Hematopoietic multipotent progenitor cell treated with erythropoietin and hydrocortisone succinate and interleukin-3 and kit ligand, for 6 days (in vitro differentiated cells): ENCODE results near the gene DCX.
"Not testable (repeated sequence)": the region's sequence is repeated elsewhere in the genome, so short reads cannot be mapped to it uniquely, and the experiment has no call there.

Experiments
- DNase-seq: peaks from one replicate; pipeline ENCODE4 v3.0.0-alpha.2; 2015

DCX gene

GRCh38 chrX:111365770-111366325, 46.1 kb downstream of the DCX start:
- no peak for DNase-seq

- no peak for DNase-seq
Observed at GRCh38 chrX:111363741-111364140, 48.3 kb downstream of the DCX start.

DNA sequence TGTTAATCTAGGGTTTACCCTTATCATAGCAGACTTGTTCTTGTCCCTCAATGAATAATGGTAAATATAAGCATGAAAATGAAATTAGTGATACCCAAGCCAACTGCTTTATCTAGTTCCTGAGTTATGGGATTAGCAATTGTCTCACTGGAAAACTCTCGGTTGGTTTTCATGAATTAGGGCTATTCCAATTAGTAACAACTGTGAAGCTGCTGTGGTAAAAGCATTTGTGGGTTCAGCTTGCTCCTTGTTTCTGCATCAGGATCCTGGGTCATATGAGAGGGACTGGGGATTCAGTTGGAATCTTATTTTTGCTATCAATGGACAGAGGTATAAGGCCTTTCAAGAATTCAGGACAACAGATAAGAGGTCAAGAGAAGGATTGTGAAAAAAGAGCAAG, 50.2 kb downstream of the DCX start:
- DNase-seq, result no peak

GRCh38 chrX:111360839-111361238, 51.2 kb downstream of the DCX start:
- DNase-seq, result no peak

- DNase-seq, result no peak
Observed at GRCh38 chrX:111355523-111356115, 56.4 kb downstream of the DCX start.

DNA sequence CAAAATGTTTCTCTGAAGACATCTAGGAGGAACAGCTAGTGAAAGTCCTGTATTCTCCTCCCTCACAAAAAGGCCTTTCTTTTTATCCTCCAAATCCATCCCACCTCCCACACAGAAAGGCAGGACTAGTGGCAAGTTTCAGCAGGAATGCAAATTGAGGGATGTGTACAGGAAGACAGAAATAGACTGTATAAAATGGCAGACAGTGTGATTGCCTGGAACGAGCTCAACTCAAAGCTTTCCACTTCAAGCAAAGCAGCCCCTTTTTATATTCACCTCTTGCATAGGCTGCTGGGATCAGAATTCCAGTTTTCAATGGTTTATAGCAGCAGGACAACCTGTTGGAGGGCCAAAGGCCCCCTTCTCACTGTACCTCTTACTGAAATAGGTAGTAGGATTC, 57.5 kb downstream of the DCX start:
- no peak for DNase-seq

DNA sequence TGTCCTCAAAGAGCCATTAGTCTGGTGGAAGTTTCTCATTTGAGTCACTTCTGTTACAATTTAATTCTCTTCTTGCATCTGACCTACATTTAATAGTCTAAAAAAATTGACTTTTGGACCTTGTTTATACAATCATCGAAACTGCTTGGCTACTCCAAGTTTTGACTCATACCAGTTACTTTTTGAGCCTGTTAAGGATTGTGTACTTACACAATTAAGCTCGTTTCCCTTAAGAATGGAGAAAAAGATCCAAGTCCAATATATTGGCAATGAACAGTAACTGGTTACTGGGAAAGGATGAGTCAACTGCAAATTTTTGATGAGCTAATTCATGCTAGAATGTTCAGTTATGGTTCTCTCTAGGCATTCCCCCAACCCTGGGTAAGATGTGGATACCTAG, 58.2 kb downstream of the DCX start:
- DNase-seq, result no peak

DNA sequence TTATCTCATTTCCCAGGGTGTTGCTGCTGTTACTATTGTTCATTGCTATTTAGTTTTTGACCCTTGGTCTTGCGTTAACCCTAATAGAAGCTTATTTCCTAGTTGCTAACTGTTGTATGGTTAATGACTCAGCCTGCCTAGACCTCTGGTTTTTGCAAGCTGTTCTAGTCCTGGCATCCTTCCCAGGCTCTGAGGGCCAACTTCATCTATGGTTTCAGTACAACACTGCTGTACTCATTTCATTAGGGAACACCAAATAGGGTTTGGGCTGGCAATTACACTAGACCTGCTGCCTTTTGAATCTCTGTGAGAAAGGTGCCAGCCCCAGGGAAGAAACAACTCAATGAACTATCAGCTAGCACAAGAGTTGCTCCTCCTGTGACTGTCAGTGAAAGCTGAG, 59.6 kb downstream of the DCX start:
- peak; percentile 1 for DNase-seq

DNA sequence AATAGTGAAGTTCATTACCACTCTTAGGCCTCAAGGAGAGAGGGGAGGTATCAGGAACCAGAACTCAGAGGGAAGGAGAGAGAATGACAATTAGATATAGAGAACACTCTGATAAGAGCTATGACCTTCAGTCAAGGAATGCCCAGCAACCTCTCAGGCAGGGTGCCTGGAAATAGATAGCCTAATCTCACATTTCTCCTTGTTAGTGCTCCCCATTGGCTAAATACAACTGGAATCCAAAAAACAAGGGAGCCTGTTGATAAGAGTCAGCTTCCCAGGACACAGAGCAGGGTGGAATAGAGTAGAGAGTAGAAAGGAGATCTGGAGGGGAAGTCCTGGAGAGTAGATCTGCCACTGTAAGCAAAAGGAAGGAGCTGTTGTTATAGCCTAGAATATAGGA, 62.1 kb downstream of the DCX start:
- no peak for DNase-seq

GRCh38 chrX:111349101-111349500, 62.9 kb downstream of the DCX start:
- no peak for DNase-seq

GRCh38 chrX:111348429-111348828, 63.6 kb downstream of the DCX start:
- no peak for DNase-seq

DNA sequence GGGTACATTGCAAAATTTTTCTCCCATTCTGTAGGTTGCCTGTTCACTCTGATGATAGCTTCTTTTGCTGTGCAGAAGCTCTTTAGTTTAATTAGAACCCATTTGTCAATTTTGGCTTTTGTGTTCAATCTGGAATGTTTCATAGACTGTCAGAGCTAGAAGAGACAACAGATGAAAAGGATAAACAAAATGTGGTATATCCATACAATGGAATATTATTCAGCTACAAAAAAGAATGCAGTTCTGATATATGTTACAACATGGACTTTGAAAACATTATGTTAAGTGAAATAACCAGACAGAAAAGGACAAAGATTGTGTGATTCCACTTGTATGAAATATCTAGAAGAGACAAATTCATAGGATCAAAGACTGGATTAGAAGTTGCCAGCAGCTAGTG, 65.8 kb downstream of the DCX start:
- not testable (repeated sequence) for DNase-seq

DNA sequence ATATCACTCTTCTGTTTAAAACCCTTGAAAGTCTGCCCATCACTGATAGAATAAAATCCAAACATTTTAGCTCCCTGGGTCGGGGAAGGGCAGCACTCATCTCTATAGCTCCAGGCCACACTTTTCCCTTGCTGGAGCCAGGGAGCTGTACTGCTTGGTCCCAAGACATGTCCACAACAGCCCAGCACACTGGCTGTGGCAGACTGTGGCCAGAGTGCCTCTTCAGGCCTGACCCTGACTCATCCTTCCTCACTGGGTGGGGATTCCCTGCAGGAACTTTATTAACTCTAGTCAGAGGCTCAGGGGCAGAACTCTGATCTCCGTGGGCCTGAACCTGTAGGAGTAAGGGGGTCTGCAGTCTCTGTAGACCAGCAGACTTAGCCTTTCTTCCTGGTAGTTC, 71.9 kb downstream of the DCX start:
- no peak for DNase-seq

DNA sequence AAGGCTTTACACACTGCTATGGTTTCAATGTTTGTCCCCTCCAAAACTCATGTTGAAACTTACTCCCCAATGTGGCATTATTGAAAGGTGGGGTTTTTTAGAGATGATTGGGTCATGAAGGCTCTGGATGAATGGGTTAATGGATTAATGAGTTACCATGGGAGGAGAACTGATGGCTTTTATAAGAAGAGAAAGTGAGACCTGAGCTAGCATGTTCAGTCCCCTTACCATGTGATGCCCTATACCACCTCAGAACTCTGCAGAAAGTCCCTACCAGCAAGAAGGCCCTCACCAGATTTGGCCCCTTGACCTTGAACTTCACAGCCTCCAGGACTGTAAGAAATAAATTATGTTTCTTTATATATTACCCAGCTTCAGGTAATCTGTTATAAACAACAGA, 72.8 kb downstream of the DCX start:
- no peak for DNase-seq

DNA sequence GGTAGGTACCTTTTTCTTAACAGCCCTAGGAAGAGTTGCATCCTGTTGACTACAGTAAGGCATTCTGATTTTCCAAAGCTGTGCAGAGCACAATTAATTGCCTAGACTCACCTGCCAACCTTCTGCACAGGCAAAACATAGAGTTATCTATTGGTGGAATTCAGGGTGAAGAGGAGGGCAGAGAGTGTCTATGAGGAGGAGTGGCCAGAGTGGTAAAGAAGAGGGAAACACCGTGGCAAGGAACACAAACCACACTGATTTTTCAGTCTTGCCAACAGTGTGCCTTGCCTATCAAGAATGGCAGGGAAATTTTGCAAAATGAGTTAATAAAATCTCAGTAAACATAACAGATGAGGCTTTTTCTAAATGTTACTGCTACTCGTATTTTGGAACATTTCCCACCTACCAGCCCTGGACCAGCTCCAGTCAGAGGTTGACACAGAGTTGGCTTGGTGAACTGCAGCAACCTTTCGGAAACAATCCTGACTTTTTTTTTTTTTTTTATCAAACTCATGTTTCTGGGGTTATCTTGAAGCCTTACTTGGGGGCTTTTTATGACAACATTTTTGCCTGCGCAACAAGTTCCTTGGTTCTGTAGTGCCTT, 73.8 kb downstream of the DCX start:
- no peak for DNase-seq

GRCh38 chrX:111337067-111337637, 74.8 kb downstream of the DCX start:
- DNase-seq, result no peak

DNA sequence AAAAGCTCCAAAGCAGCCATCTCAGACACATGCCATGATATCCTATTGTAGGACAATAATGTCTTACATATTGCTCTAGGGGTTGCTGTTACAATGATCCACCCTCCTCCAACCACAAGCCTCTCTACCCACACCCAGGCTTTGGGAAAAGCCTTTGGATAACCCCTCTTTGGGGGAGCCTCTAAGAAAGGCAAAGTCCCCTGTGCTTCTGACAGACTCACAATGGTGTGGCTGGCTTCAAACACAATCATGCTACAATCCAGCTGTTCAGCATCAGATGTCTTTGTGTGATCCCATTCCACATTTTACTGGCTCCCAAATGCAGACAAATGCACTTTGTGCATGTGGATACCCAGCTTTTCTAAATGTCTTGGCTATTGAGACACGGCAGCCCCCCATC, 75.9 kb downstream of the DCX start:
- DNase-seq, result no peak

DNA sequence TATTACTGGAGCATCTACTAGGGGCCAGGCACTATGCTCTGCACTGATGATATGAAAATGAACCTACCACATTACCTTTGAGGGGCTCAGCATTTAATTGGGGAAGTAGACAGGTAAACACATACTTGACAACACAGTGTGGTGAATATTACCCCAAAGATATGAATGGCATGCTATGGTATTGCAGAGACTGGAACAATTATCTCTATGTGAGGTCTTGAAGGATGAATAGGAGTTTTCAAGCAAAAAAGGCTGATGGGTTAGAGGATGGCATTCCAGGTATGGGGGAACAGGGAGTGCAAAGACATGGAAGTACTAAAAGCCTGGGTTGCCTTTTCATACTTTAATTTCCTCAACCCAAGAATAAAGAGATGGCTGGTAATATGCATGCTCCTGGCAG, 82.6 kb downstream of the DCX start:
- no peak for DNase-seq

GRCh38 chrX:111328858-111329257, 83.1 kb downstream of the DCX start:
- DNase-seq, result no peak

GRCh38 chrX:111322231-111322855, 89.6 kb downstream of the DCX start:
- DNase-seq, result no peak

DNA sequence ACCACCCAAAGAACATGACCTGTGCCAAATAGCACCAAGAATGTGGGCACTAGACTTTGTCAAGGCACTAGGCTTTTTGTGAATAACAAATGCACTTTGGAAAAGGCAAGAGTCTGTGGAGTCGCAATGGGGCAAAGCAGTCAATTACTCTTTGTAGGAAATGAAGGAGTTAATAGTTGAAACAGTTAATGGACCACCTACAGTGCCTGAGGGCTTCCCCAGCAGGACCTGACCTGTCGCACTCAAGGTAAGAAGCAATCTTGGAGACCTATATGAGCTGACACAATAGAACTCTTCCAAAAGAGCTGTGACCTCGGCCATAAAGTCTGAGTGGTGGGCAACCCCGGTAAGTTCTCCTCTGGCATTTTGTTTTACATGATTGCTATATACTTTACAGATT, 92.5 kb downstream of the DCX start:
- DNase-seq, result no peak

DNA sequence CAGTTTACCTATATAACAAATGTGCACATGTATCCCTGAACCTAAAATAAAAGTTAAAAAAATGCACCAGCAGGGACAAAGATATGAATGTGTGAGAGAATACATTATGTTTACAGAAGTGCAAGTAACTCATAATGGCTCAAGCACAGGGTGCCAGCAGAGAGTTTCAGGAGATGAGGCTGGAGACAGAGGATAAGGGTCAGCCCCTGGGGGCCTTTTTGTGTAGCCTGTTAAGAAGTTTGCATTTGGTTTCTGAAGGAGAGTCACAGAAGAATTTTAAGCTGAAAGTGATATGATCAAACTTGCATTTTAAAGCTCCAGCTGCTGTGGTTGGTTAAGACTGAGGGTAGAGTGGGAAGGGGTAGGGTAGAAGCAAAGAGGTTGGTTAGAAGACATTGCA, 93.1 kb downstream of the DCX start:
- DNase-seq, result no peak

- no peak for DNase-seq
Observed at GRCh38 chrX:111309083-111309482, 102.9 kb downstream of the DCX start.

DNA sequence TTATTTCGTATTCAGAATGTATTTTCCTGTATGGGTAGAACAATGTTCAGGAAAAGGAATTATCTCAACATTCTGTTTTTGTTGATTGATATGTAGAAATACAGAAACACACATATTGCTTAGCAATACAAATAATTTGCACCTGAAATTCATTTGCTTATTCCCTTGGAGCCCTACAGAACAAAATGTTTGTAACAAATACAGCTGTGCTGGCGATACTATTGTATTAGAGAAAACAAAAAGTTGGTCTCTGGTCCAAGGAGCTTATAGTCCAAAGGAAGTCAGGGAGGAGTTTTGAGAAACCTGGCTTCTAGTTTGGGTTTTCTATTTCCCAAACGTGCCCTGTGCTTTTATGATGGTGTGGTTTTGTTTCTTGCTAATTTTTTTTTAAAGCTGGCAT, 104.0 kb downstream of the DCX start:
- DNase-seq, result no peak
